ENCODE results near the gene PAK5. TPM values are rescaled to one million over a fixed set of nuclear protein-coding genes. Genes with fewer than 3 reads are reported as not detected.

The PAK5 gene
- total RNA-seq, 1 donor, result not detected

DNA sequence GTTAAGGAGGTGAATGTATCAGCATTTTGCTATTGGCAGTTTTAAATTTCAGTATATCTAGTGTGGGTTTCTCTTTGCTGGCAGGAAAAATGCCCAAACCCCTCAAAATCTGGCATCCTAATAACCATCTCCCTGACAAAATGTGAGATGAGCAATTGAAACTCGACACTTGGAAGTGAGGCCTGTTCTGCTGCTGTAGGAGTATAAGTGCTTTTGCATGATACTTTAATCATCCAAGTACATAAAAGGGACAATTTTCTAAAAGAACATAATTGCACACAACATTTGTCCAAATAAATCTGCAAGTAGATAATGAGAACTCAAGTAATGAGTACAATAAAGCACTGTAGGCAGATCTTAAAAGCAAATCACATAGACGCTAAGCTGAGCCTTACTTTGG, 288.0 kb downstream of the PAK5 start:
- no peak for DNase-seq (ENCODE audit: low read depth)
- TF ChIP-seq, protein P1, sequence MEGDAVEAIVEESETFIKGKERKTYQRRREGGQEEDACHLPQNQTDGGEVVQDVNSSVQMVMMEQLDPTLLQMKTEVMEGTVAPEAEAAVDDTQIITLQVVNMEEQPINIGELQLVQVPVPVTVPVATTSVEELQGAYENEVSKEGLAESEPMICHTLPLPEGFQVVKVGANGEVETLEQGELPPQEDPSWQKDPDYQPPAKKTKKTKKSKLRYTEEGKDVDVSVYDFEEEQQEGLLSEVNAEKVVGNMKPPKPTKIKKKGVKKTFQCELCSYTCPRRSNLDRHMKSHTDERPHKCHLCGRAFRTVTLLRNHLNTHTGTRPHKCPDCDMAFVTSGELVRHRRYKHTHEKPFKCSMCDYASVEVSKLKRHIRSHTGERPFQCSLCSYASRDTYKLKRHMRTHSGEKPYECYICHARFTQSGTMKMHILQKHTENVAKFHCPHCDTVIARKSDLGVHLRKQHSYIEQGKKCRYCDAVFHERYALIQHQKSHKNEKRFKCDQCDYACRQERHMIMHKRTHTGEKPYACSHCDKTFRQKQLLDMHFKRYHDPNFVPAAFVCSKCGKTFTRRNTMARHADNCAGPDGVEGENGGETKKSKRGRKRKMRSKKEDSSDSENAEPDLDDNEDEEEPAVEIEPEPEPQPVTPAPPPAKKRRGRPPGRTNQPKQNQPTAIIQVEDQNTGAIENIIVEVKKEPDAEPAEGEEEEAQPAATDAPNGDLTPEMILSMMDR (IDR thresholded peaks at IDR 0.05; ENCODE audit: insufficient read depth, low read length), result no peak
- H3K4me3 ChIP-seq (ENCODE audit: low read depth, low read length), result no peak overlapping the region

DNA sequence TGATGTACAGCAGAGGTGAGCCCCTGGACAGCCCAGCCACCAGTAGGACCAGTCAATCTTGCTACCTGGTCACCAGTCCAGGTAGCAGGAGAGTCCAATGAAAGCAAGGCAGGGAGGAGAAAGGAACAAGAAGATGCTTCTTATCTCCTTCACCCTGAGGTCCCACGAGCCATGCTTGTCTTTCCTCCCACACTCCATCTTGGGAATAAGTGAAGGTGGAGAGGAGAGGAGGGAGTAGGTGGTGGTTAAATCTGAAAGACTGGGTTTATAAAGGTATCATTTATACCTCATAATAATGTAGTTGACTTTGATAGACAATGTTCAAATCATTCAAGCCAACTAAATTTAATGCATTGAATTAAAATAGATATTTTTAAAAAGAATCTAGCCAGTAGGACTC, 288.6 kb downstream of the PAK5 start:
- no peak for DNase-seq (ENCODE audit: low read depth)
- TF ChIP-seq, protein P1 (IDR thresholded peaks at IDR 0.05; ENCODE audit: insufficient read depth, low read length), result no peak
- H3K4me3 ChIP-seq (ENCODE audit: low read depth, low read length), result no peak overlapping the region

DNA sequence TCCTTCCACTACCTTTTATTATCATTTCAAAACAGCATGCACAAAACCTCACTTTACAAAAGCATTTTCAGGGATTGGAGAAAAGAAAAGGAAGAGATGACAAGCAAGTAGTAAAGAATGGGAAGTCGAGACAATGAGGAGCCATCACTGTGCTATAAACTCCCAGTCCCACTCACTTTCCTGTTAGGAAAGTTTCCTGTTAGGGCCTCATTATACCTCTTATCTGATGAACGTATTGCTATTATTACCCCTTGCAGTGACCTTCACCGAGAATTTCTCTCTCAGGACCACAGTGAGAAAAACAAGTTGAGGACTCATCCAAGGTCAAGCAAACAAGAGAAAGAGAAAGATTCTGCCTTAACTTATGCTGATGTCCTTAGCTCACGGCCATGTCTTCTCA, 295.7 kb downstream of the PAK5 start:
- no peak overlapping the region for H3K4me3 ChIP-seq (ENCODE audit: low read depth, low read length)
- TF ChIP-seq, protein P1 (IDR thresholded peaks at IDR 0.05; ENCODE audit: insufficient read depth, low read length), result no peak
- no peak for DNase-seq (ENCODE audit: low read depth)

DNA sequence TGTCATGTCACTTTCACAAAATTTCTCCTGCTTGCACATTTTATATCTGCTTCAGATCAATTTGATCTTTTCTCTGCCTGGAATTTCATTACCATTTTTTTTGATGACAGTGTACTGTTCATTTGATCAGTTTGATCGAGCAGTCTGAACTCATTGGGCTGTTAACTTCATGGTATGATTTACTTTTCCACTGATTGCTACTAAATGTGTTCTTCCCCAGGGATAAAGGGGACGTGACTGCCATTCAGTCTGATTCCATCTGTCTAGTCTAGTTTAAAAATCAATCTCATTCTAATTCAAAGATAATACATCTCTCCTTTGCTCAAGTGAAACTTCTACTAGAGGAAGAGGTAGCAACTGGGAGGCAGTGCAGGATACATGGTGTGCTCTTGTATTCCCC, 303.4 kb downstream of the PAK5 start:
- TF ChIP-seq, protein P1 (IDR thresholded peaks at IDR 0.05; ENCODE audit: insufficient read depth, low read length), result no peak
- no peak for DNase-seq (ENCODE audit: low read depth)
- H3K4me3 ChIP-seq (ENCODE audit: low read depth, low read length), result no peak overlapping the region

DNA sequence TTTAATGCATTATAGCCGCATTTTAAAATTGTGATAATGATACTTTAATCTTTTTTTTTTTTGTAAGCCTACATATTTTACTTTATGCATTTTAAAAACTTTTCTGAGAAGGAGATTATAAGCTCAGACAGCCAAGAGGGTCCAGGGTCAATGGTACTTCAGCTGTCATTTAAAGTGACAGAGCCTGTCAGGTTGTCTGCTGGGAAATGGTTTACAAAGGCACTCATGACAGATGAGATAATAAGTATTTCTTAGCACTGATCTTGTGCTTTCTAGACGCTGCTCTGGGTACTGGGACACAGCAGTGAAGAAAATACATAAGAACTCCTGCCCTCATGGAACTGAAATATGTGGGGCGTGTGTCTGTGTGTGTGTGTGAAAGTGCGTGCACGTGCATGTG, 304.9 kb downstream of the PAK5 start:
- TF ChIP-seq, protein P1 (IDR thresholded peaks at IDR 0.05; ENCODE audit: insufficient read depth, low read length), result no peak
- no peak overlapping the region for H3K4me3 ChIP-seq (ENCODE audit: low read depth, low read length)
- DNase-seq (ENCODE audit: low read depth), result no peak

DNA sequence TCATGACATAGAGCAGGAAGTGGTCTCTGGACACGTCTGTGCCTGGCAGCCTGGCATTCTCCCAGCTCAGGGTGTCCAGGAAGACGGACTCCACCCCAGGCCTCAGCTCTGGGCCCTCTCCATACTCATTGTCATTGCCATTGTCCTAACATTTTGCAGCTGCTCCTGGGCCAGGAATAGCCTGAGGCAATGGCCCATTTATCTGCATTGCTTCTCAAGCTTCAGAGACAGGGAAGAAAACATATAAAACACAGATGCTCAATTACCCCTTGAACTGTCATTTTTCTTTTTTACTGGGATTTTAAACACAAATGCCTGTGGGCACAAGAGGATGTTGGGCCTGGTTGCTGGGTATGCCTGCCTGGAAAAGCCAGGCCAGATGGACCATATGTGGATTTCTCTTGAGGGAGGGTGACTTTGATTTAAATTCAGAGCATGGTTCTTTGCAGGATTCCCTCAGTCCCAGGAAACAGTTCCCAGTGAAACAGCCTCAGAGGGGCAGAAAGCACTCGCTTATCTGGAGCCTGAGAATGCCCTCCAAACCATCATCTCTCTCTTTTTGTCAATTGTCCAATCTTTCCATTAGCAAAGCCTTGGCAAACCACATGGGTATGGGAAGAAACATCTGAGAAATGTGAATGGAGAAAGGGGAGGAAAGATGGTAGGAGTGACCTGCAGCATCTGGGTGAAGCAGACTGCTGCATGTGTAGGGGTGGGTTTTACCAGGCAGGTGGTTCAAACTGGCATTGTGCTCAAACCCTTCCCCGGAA, 306.6 kb downstream of the PAK5 start:
- DNase-seq (ENCODE audit: low read depth), result no peak
- TF ChIP-seq, protein P1 (IDR thresholded peaks at IDR 0.05; ENCODE audit: insufficient read depth, low read length), result no peak
- no peak overlapping the region for H3K4me3 ChIP-seq (ENCODE audit: low read depth, low read length)

DNA sequence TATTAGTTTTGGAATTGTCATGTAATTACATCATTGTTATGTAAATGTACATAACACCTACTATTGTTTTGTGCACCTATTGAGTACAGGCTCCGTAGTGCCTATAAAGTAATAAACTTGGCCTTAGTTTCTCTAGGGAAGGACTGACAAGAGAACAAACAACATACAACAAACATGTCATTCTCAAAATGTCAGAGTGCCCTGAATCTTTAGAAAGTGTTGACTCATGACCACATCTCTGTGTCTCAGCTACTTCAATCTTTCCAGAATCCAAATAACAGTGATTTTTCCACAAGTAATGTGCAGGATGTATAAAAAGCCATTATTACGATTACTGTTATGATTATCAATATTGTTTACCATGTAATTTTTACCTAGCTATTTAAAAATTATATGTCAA, 307.3 kb downstream of the PAK5 start:
- DNase-seq (ENCODE audit: low read depth), result no peak
- no peak overlapping the region for H3K4me3 ChIP-seq (ENCODE audit: low read depth, low read length)
- TF ChIP-seq, protein P1 (IDR thresholded peaks at IDR 0.05; ENCODE audit: insufficient read depth, low read length), result no peak

Measured in fibroblast of the aortic adventitia (primary cell).